Activated CD4-positive, alpha-beta T cell treated with anti-CD3 and anti-CD28 coated beads for 36 hours (primary cell): Measurements from ENCODE around the gene SDK2. TPM values are rescaled to one million over a fixed set of nuclear protein-coding genes. Genes with fewer than 3 reads are reported as not detected.

Experiments
- ATAC-seq: fragments of 200-7000 bp; cut with Tn5 transposase; one replicate; pipeline ENCODE4 v1.10.0; 2021; ENCODE audit warnings: mild to moderate bottlenecking, moderate library complexity
- CTCF ChIA-PET: fragments of 350-600 bp; sonication (Branson Sonifier 250); formaldehyde crosslinking; loops from one replicate; lab custom pipeline; 2021; ENCODE audit warnings: antibody characterized with exemption; lab: Charles Lee
- POLR2A ChIA-PET: fragments of 350-600 bp; sonication (Branson Sonifier 250); formaldehyde crosslinking; loops from one replicate; lab custom pipeline; 2021; ENCODE audit warnings: antibody characterized with exemption, inconsistent platforms; lab: Charles Lee
- DNase-seq: peaks from one replicate; pipeline ENCODE4 v3.0.0-alpha.2; 2020
- H3K27ac Mint-ChIP-seq: one replicate; pipeline ENCODE4 v1.8.0; 2021; ENCODE audit warnings: mixed read lengths
- H3K27me3 Mint-ChIP-seq: one replicate; pipeline ENCODE4 v1.8.0; 2021; ENCODE audit warnings: mixed read lengths
- H3K36me3 Mint-ChIP-seq: one replicate; pipeline ENCODE4 v1.8.0; 2021; ENCODE audit warnings: low read depth, mixed read lengths
- H3K4me1 Mint-ChIP-seq: one replicate; pipeline ENCODE4 v1.8.0; 2021; ENCODE audit warnings: mixed read lengths
- H3K4me3 Mint-ChIP-seq: one replicate; pipeline ENCODE4 v1.8.0; 2021; ENCODE audit warnings: mild to moderate bottlenecking, moderate library complexity, mixed read lengths
- H3K9me3 Mint-ChIP-seq: one replicate; pipeline ENCODE4 v1.8.0; 2021; ENCODE audit warnings: low read depth, mixed read lengths
- intact Hi-C, 2 experiments: fragments of 100-400 bp; cut with DNase I in 1 of 2; cut with micrococcal nuclease in 1 of 2; formaldehyde crosslinking; loops; one replicate each; pipeline versions ENCODE4 v1.14.2 to v1.15.1; 2022 to 2024; cut with DNase I, micrococcal nuclease
- total RNA-seq, 2 experiments: library from RNA; stranded (reverse); gene quantifications; one replicate each; pipeline ENCODE4 v1.2.3, GENCODE V29; 2021

The SDK2 gene
- total RNA-seq, 2 experiments from 2014 or later, result 0.23 to 0.27 TPM

GRCh38 chr17:73541111-73541510 is 103.1 kb downstream of the SDK2 start:
- H3K27me3 Mint-ChIP-seq, result no peaks in the 10 kb centered on the region

DNA sequence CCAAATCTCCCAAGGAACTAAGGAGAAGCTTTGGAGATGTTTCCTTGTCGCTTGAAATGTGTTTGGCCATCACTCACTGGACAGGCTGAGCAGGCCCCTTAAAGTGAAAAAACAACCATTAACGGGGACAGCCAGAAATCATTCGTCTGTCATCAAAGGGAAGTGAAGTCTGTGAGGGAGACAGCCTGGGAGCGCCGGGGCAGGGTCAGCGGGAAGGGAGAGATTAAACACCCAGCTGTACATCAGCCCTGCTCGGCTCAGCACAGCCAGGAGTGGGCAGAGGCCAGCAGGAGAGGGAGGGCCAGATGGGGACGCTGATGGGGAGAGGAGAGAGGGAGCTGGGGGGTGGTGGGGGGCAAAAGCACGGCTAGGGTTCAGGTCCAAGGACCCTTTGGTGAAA is 105.1 kb downstream of the SDK2 start:
- POLR2A ChIA-PET, result no interaction called here
- DNase-seq (no peak), ATAC-seq (no peak)
- H3K27ac Mint-ChIP-seq, result no peak overlapping the region
- no peaks in the 10 kb centered on the region for H3K27me3 Mint-ChIP-seq
- intact Hi-C loops, result no loop called here
- H3K4me1 Mint-ChIP-seq, result peaks cover 2% of the 10 kb centered on the region
- no peaks in the 10 kb centered on the region for H3K36me3 Mint-ChIP-seq
- no peaks in the 10 kb centered on the region for H3K9me3 Mint-ChIP-seq
- H3K4me3 Mint-ChIP-seq, result no peak overlapping the region
- CTCF ChIA-PET, result no interaction called here

More at GRCh38 chr17:73541111-73541510, 103.1 kb downstream of the SDK2 start:
- ATAC-seq (no peak), DNase-seq (no peak)
- no peaks in the 10 kb centered on the region for H3K36me3 Mint-ChIP-seq
- peaks cover 3% of the 10 kb centered on the region for H3K4me1 Mint-ChIP-seq
- H3K4me3 Mint-ChIP-seq, result no peak overlapping the region
- CTCF ChIA-PET, result interaction anchor here (0.8 kb wide), 1 partner anchor 67 kb away, joined by 3 read pairs; no protein-coding TSS in a partner anchor
- H3K9me3 Mint-ChIP-seq, result no peaks in the 10 kb centered on the region
- no peak overlapping the region for H3K27ac Mint-ChIP-seq
- POLR2A ChIA-PET, result no interaction called here
- intact Hi-C loops, result no loop called here

- no peak overlapping the region for H3K4me3 Mint-ChIP-seq
- H3K9me3 Mint-ChIP-seq, result no peaks in the 10 kb centered on the region
- peaks cover 2% of the 10 kb centered on the region for H3K4me1 Mint-ChIP-seq
- no peaks in the 10 kb centered on the region for H3K27me3 Mint-ChIP-seq
- H3K27ac Mint-ChIP-seq, result no peak overlapping the region
- no peaks in the 10 kb centered on the region for H3K36me3 Mint-ChIP-seq
- CTCF ChIA-PET, result no interaction called here
- DNase-seq (no peak), ATAC-seq (no peak)
- POLR2A ChIA-PET, result interaction anchor here (0.7 kb wide), 1 partner anchor 133 kb away, joined by 3 read pairs; no protein-coding TSS in a partner anchor
- intact Hi-C loops, result no loop called here
These were observed 105.8 kb downstream of the SDK2 start for GRCh38 chr17:73538445-73538844.

GRCh38 chr17:73536700-73537605 is 107.3 kb downstream of the SDK2 start:
- no peaks in the 10 kb centered on the region for H3K27me3 Mint-ChIP-seq
- CTCF ChIA-PET, result no interaction called here
- POLR2A ChIA-PET, result no interaction called here
- H3K4me1 Mint-ChIP-seq, result peaks cover 2% of the 10 kb centered on the region
- no peaks in the 10 kb centered on the region for H3K9me3 Mint-ChIP-seq
- intact Hi-C loops, result no loop called here
- no peak overlapping the region for H3K4me3 Mint-ChIP-seq
- DNase-seq (no peak), ATAC-seq (no peak)
- no peak overlapping the region for H3K27ac Mint-ChIP-seq
- H3K36me3 Mint-ChIP-seq, result no peaks in the 10 kb centered on the region

GRCh38 chr17:73535746-73536145 is 108.5 kb downstream of the SDK2 start:
- H3K4me1 Mint-ChIP-seq, result peaks cover 2% of the 10 kb centered on the region
- H3K27me3 Mint-ChIP-seq, result no peaks in the 10 kb centered on the region
- no peak overlapping the region for H3K27ac Mint-ChIP-seq
- ChIA-PET CTCF (no interaction called here), POLR2A (no interaction called here)
- H3K36me3 Mint-ChIP-seq, result no peaks in the 10 kb centered on the region
- no peak overlapping the region for H3K4me3 Mint-ChIP-seq
- intact Hi-C loops, result no loop called here
- no peak for DNase-seq
- no peaks in the 10 kb centered on the region for H3K9me3 Mint-ChIP-seq
- no peak for ATAC-seq

DNA sequence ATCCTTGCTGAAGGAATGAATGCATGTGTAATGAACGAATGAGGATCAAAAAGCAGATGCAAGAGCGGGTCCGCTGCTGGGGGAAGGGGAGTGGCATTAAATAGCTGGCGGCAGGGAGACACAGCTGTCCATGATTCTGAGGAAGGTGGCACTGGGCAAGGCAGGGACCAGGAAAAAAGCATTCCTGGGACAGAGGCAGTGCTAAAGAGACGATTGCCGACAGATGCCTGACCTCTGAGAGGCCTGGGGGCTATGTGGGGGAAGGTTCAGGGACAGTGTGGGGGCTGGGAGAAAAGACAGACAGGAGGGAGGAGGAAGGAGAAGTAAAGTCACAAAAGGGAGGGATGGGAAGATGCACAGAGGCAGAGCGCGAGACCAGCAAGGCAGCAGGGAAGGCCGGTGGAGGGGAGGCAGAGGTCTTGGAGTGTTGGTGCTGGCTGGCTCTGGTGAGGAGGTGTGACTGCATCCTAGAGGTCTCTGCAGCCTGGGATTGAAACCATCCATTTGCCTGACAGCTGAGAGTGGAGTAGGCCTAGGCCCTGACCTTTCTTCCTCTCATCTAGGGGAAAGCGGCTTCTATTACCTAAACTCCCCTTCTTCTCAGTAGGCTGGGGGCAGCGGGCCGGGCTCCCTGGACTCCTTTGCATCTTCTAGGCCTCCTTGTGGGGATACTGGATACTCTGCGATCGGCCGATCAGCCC is 109.9 kb downstream of the SDK2 start:
- POLR2A ChIA-PET, result no interaction called here
- DNase-seq (no peak), ATAC-seq (no peak)
- Mint-ChIP-seq H3K4me3 (no peak overlapping the region), H3K27ac (no peak overlapping the region), H3K9me3 (no peaks in the 10 kb centered on the region), H3K27me3 (no peaks in the 10 kb centered on the region), H3K4me1 (peaks cover 2% of the 10 kb centered on the region), H3K36me3 (no peaks in the 10 kb centered on the region)
- intact Hi-C loops, result no loop called here
- CTCF ChIA-PET, result interaction anchor here (0.7 kb wide), 1 partner anchor 110 kb away, joined by 4 read pairs; no protein-coding TSS in a partner anchor

- DNase-seq (no peak), ATAC-seq (no peak)
- ChIA-PET CTCF (no interaction called here), POLR2A (no interaction called here)
- H3K9me3 Mint-ChIP-seq, result no peaks in the 10 kb centered on the region
- H3K36me3 Mint-ChIP-seq, result no peaks in the 10 kb centered on the region
- intact Hi-C loops, result no loop called here
- no peaks in the 10 kb centered on the region for H3K27me3 Mint-ChIP-seq
- H3K27ac Mint-ChIP-seq, result no peak overlapping the region
- peaks cover 2% of the 10 kb centered on the region for H3K4me1 Mint-ChIP-seq
- no peak overlapping the region for H3K4me3 Mint-ChIP-seq
These were observed 110.5 kb downstream of the SDK2 start for GRCh38 chr17:73533781-73534180.

DNA sequence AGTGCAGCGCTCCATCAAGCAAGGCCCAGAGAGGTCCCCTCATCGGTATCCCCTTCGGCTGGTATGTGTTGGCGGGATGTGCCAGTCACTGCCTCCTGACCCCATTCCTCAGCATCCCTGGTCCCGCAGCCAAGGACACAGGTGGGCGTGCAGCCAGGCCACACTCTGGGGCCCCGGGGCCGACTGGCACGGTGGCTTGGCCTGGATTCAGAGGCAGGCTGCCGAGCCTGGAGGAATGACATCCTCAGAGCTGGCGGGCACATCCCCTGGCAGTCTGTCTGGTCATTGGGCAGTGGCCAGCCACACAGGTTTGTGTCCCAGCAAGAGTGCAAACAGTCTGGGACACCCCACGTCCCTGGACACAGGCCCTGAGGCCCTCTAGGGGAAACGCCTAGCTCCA is 111.1 kb downstream of the SDK2 start:
- Mint-ChIP-seq H3K4me1 (peaks cover 2% of the 10 kb centered on the region), H3K27me3 (no peaks in the 10 kb centered on the region), H3K9me3 (no peaks in the 10 kb centered on the region), H3K4me3 (no peak overlapping the region), H3K36me3 (no peaks in the 10 kb centered on the region), H3K27ac (no peak overlapping the region)
- CTCF ChIA-PET, result no interaction called here
- intact Hi-C loops, result no loop called here
- DNase-seq, result no peak
- POLR2A ChIA-PET, result no interaction called here
- ATAC-seq, result no peak

DNA sequence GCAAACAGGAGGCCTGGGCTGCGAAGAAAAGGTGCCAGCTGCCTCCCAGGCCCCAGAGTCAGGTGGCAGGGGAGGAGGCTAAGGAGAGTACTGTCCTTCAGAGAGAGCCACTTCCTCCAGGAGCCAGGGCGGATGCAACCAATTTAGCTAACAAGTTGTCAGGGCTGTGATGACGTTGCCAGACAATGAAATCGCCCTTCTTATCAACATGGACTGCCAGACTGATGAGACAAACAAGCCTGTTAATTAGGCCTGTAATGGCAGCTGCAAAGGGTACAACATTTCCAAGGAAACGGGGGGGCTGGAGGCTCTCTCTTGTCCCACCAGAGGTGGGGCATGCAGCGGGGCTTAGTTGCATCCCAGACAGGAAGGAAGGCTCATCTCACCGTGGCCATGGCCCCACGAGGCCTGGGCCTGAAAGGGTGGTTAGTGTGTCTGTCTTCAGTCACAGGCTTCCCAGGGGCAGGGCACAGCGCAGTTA is 111.8 kb downstream of the SDK2 start:
- intact Hi-C loops, result no loop called here
- no peak overlapping the region for H3K27ac Mint-ChIP-seq
- no peak for ATAC-seq
- peaks cover 2% of the 10 kb centered on the region for H3K4me1 Mint-ChIP-seq
- DNase-seq, result no peak
- H3K36me3 Mint-ChIP-seq, result no peaks in the 10 kb centered on the region
- H3K4me3 Mint-ChIP-seq, result no peak overlapping the region
- H3K27me3 Mint-ChIP-seq, result no peaks in the 10 kb centered on the region
- no peaks in the 10 kb centered on the region for H3K9me3 Mint-ChIP-seq
- ChIA-PET CTCF (interaction anchor here (1.6 kb wide), 1 partner anchor 104 kb away, joined by 3 read pairs; no protein-coding TSS in a partner anchor), POLR2A (no interaction called here)

- no peaks in the 10 kb centered on the region for H3K9me3 Mint-ChIP-seq
- intact Hi-C loops, result no loop called here
- CTCF ChIA-PET, result interaction anchor here (0.6 to 1.6 kb wide), 3 partner anchors 24 to 167 kb away, joined by 3 read pairs; no protein-coding TSS in a partner anchor
These were observed 113.1 kb downstream of the SDK2 start for GRCh38 chr17:73531158-73531557.

GRCh38 chr17:73528679-73529078 is 115.6 kb downstream of the SDK2 start:
- no peaks in the 10 kb centered on the region for H3K9me3 Mint-ChIP-seq
- H3K4me3 Mint-ChIP-seq, result no peak overlapping the region
- H3K27me3 Mint-ChIP-seq, result no peaks in the 10 kb centered on the region
- intact Hi-C loops, result no loop called here
- H3K27ac Mint-ChIP-seq, result no peak overlapping the region
- no peaks in the 10 kb centered on the region for H3K36me3 Mint-ChIP-seq
- ATAC-seq (no peak), DNase-seq (no peak)
- no peaks in the 10 kb centered on the region for H3K4me1 Mint-ChIP-seq
- ChIA-PET POLR2A (interaction anchor here (0.6 kb wide), 1 partner anchor 902 kb away, joined by 3 read pairs; no protein-coding TSS in a partner anchor), CTCF (no interaction called here)

More at GRCh38 chr17:73531158-73531557, 113.1 kb downstream of the SDK2 start:
- ATAC-seq, result no peak
- H3K36me3 Mint-ChIP-seq, result no peaks in the 10 kb centered on the region
- H3K4me1 Mint-ChIP-seq, result peaks cover 2% of the 10 kb centered on the region
- H3K4me3 Mint-ChIP-seq, result no peak overlapping the region
- H3K27me3 Mint-ChIP-seq, result no peaks in the 10 kb centered on the region
- POLR2A ChIA-PET, result no interaction called here
- no peak for DNase-seq
- no peak overlapping the region for H3K27ac Mint-ChIP-seq
